Left hindlimb (tissue), 1 donor: Measurements from ENCODE around the gene NUP35.
"Not testable (repeated sequence)": the region's sequence is repeated elsewhere in the genome, so short reads cannot be mapped to it uniquely, and the experiment has no call there.

Experiments
- DNase-seq: peaks from one replicate; pipeline ENCODE4 v3.0.0-alpha.2; 2018

The NUP35 gene

DNA sequence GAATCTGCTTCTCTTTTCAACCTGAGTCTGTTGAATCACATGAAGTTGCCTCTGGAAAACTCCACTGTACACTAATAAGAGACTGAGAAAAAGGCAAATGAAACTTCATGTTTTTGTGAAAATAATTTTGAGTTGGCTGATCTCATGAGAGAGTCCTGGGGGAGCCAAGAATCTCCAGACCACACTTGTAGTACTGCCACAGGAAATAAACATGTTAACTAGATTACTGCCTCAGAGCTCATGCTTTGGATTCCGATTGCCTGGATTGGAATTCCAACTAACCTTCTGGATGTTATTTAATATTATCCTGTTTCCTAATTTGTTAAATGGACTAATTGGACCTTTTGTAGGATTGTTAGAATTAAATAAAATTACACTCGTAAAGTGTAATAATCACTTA lies 25.2 kb downstream of the NUP35 start:
- no peak for DNase-seq

DNA sequence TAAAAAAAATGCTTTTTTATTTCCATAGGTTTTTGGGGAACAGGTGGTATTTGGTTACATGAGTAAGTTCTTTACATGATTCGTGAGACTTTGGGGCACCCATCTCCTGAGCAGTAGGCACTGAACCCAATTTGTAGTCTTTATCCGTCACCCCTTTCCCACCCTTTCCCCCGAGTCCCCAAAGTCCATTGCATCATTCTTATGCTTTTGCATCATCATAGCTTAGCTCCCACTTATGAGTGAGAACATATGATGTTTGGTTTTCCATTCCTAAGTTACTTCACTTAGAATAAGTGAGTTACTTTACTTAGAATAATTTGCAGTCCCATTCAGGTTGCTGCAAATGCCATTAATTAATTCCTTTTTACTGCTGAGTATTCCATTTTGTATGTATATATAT lies 28.0 kb downstream of the NUP35 start:
- not testable (repeated sequence) for DNase-seq

DNA sequence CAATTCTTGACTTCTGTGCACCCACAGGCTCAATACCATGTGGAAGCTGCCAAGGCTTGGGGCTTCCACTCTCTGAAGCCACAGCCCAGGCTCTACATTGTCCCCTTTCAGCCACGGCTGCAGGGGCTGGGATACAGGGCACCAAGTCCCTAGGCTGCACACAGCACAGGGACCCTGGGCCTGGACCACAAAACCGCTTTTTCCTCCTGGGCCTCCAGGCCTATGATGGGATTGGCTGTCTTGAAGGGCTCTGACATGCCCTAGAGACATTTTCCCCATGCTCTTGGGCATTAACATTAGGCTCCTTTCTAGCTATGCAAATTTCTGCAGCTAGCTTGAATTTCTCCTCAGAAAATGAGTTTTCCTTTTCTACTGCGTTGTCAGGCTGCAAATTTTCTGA lies 29.7 kb downstream of the NUP35 start:
- no peak for DNase-seq

DNA sequence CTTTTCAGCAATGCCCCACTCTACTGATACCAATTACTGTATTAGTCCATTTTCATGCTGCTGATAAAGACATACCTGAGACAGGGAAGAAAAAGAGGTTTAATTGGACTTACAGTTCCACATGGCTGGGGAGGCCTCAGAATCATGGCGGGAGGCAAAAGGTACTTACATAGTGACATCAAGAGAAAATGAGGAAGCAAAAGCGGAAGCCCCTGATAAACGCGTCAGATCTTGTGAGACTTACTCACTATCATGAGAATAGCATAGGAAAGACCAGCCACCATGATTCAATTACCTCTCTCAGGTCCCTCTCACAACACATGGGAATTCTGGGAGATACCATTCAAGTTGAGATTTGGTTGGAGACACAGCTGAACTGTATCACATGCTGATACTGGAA lies 30.5 kb downstream of the NUP35 start:
- DNase-seq = not testable (repeated sequence)

DNA sequence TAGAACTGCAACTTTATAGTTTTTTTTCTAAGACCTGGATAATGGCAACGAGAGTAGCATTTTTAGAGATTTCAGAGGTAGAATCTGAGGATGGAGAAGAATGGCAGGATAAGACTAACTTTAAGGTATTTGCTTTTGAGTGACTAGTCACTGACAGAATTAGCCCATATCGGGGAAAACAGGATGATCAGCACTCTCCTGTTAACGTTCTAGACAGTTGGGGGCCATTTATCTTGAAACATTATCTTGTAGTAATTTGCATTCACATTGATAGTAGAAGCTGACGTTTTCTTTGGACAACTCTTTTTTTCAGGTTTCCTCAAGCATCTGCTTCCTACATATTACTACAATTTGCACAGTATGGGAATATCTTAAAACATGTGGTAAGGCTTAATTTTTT lies 32.9 kb downstream of the NUP35 start:
- DNase-seq = no peak

DNA sequence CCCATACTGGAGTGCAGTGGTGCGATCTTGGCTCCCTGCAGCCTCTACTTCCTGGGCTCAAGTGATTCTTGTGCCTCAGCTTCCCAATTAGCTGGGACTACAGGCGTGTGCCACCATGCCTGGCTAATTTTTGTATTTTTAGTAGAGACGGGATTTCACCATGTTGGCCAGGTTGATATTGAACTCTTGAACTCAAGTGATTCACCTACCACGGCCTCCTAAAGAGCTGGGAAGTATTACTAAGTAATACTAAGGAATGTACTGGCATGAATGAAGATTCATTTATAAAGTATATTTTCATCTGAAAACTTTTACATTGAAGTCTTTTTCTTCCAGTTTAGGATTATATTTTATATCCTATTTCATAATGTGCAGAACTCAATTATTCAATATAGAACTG lies 38.1 kb downstream of the NUP35 start:
- no peak for DNase-seq

DNA sequence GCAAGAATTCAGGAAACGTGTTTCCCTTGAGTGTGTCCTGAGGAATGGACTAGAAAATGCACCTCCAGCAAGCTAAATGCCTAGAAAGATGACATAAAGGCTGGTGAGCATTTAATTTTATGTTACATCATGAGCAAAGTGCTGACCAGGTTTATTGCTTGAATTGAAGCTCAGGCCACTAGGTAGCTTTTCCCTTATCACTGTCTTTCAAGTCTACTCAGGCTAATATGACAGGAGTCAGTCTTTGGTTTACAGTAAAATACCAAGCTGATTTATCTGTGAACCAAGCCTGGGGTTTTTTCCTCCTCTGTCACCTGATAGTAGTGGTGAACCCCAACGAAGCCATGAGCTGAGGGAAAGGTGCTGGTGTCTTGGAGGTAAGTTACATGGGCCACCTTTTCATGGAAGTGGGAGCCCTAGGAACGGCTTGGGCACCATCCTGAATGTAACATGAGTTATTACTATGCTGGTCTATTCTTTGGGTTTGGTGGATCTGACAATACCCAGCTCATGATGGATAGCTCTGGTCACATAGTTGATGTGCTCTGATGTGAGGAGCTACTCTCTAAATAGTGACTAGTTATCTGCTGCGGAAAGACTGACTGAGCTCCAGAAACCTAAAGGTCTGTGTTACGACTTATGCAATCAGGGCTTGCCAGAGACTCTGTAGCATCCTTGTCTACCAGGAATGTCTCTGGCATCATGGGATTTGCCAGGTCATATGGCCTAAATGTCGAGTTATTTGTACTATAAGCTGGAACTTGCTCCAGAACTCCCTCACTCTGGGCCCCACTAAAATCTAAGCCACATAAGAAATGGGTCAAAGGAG lies 39.8 kb downstream of the NUP35 start:
- DNase-seq = no peak

DNA sequence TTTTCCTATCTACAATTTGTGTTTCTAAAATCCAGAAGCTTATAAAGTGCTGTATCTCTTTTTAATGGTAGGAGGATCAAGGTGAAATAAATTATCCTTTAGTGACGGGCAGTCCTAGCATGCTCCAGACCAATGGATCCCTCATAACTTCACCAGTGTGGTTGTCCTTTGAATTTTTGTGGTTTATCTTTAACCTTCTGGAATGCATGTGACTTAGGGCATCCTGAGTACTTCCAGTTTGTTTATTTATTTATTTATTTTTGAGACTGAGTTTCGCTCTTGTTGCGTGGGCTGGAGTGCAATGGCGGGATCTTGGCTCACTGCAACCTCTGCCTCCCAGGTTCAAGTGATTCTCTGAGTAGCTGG lies 40.4 kb downstream of the NUP35 start:
- DNase-seq = no peak

DNA sequence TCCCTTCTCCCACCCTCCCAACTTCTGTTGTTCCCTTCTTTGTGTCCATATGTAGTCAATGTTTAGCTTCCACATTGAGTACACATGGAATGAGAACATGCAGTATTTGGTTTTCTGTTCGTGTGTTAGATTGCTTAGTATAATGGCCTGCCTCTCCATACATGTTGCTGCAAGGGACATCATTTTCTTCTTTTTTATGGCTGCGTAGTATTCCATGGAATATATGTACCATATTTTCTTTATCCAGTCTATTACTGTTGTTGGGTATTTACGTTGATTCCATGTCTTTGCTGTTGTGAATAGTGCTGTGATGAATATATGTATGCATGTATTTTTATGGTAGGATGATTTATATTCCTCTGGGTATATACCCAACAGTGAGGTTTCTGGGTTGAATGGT lies 42.0 kb downstream of the NUP35 start:
- no peak for DNase-seq

DNA sequence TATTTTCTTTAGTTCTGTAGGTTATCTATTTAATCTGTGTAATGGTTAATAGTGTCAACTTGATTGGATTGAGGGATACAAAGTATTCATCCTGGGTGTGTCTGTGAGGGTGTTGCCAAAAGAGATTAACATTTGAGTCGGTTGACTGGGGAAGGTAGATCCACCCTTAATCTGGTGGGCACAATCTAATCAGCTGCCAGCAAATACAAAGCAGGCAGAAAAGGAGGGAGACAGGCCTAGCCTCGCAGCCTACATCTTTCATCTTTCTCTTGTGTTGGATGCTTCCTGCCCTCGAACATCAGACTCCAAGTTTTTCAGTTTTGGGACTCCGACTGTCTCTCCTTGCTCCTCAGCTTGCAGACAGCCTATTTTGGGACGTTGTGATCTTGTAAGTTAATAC lies 42.7 kb downstream of the NUP35 start:
- not testable (repeated sequence) for DNase-seq

DNA sequence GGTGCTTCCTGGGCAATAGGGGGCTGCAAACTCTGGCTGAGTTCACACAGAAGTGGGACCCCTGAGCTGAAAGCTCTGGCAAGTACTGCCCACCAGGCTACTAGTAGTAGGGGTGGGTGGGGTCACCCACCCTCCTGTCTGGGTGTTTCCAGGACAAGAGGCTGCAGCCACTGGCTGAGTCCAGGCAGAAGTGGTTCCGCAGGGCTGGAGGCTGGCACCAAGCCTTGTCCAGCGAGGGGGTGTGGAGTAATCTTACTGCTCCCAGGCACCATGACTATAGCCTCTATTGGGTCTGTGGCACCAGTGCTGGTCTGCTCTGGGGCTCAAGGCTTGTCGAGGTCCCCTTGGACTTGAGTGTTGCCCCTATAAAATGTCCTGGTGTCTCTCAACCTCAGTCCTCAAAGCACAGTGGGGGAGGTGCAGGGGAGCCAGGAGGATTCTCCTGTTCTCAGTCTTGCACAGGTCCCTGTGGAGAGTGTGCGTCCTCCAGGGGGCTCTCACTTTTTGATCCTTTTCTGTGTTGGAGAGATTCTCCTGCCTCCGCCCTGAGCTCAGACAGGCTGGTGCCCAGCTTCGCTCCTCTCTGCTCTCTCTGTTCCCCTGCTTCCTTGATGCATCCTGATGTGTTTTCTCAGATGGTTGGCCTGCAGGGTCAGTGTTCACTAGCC lies 48.1 kb downstream of the NUP35 start:
- DNase-seq = no peak

DNA sequence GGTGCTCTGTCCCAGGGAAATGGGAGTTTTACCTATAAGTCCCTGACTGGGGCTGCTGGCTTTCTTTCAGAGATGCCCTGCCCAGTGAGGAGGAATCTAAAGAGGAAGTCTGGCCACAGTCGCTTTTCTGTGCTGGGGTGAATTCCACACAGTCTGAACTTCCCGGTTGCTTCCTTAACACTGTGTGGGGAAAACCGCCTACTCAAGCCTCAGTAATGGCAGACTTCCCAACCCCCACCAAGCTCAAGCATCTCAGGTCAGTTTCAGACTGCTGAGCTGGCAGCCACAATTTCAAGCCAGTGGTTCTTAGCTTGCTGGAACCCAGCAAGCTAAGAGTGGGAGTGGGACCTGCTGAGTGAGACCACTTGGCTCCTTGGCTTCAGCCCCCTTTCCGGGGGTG lies 54.9 kb downstream of the NUP35 start:
- no peak for DNase-seq

DNA sequence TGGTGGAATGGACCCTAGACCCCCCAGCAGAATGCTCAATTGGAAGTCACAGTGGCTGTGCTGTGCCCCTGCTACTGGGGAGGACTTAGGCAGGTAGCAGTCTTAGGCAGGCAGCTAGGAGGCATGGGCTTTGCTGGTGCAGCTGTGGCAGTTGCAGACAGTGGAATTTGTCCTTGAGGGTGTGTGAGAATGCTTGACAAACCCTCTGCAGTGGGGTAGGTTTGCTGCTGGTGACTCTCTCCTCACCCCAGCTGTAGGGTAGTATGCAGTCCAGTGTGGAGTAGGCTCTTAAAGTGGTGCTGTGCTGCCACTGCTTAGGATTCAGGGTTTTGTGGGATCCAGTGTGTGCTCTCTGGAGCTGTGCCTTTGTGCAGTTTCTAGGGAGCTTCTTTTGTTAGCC lies 61.3 kb downstream of the NUP35 start:
- no peak for DNase-seq

DNA sequence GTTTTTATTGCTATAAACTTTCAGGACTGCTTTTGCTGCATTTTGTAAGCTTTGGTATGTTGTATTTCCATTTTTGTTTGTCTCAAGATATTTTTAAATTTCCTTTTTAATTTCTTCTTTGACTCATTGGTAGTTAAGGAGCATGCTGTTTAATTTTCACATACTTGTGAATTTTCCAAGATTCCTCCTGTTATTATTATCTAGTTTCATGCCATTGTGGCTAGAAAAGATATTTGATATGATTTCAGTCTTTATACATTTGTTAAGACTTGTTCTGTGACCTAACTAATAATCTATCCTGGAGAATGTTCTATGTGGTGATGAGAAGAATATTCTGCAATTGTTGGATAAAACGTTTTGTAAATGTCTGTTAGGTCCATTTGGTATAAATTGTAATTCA lies 62.1 kb downstream of the NUP35 start:
- DNase-seq = no peak

DNA sequence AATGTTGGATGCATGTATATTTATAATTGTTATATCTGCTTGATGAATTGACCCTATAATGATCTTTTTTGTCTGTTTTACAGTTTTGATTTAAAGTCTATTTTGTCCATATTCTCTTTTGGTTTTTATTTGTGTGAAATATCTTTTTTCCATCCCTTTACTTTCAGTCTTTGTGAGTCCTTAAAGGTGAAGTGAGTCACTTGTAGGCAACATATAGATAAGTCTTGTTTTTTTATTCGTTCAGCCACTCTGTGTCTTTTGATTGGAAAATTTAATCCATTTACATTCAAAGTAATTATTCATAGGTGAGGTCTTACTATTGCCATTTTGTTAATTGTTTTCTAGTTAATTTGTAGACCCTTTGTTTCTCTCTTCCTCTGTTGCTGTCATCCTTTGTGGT lies 62.5 kb downstream of the NUP35 start:
- no peak for DNase-seq

DNA sequence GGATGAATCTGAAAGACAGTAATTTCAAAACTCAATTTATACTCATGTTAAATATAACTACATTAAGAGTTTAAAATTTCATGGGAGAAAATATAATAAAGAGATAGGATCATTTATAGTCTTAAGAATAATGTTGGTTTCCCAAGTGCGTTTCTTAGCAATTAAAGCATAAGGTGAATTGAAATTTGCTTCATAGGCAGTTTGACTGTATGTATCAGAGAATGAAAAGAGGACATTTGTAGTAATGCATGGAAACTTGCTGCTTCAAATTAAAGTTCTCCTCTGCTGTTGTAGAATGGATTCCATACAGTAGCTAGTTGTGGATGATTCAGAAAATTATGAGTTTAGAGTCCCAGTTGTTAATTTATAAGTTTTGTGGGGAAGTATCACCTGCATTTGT lies 68.1 kb downstream of the NUP35 start:
- no peak for DNase-seq

DNA sequence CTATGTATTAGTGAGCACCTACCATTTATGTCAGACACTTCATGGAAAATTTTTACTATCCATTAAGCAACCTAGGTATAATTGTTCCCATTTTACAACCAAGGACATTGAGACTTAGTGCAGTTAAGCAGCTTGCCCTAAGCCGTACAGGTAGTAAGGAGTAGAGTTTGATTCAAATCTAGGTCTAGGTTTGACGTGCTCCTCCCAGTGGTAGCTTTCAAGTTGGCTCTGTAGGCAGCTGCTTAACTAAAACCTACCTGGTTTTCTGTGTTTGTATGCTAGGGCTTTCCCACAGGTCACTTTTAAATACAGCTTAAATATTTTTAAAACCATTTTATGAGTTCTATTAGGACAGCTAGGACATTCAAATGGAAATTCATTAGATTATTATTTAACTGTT lies 69.7 kb downstream of the NUP35 start:
- DNase-seq = no peak

DNA sequence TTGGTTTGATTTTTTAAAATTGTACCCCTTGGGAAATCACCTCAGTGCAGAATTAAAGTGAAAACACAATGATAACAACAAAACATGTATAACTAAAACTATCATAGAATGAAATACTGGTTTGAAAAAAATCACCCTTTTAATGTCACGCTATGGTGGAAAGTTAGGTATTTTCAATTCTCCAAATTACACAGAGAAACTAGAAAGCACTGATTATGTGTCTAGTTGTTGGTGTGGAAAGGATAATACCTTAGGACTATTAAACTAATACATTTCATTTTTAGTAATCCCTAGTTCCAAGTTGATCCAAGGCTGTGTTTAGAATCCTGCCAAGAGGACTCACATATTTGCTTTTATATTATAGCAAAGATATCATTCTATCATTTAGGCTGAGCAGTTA lies 71.2 kb downstream of the NUP35 start:
- no peak for DNase-seq

DNA sequence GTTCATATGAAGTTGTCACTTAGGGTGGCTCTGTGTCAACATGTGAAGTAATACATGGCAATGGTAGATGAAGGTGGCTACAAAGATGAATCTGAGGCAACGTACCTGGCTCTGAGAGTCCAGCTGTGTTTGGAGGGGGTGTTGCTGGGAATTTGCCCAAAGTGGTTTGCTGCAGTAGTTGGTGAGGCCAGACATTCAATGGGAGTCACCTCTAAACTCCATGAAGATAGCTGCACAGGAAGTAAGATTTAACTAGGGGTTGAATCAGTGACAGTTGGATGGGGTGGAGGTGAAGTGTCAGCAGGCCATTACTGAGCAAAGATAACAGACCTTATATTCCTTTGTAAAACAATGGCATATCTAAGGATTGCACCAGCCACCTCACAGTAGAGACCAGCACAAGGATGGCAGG lies 71.8 kb downstream of the NUP35 start:
- no peak for DNase-seq

DNA sequence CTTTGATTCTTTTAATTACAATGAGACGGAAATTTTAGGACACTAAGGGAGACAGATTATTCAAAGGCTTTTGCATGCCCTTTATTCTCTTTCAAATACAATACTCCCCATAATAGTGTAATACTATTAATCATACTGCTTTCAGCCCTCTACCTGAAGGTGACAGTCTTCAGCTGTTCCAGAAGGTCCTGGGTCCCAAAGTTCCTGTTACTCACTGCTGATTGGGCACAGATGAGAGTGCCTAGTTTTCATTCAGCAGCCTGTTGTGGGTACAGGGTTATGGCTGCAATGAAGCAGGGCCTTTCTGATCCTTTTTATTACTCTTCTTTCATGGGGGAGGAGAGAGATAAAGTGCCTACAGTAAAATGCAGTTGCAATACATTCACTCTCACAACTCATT lies 80.2 kb downstream of the NUP35 start:
- DNase-seq = no peak

DNA sequence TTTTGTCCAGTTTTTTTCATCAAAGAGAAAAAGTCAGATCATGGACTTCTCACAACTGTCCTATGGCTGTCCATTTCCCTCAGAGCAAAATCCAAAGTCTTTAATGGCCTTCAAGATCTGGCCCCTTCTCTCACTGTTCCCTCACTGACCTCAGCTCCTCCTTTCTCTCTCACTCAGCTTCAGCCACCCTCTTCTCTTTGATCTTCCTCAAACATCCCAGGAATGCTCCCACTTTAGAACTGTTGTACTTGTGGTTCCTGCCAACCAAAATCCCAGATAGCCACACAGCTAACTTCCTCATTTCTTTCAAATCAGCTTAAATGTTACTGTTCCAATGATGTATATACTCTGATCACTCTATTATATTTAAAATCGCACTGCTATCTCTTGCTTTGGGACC lies 82.9 kb downstream of the NUP35 start:
- no peak for DNase-seq

DNA sequence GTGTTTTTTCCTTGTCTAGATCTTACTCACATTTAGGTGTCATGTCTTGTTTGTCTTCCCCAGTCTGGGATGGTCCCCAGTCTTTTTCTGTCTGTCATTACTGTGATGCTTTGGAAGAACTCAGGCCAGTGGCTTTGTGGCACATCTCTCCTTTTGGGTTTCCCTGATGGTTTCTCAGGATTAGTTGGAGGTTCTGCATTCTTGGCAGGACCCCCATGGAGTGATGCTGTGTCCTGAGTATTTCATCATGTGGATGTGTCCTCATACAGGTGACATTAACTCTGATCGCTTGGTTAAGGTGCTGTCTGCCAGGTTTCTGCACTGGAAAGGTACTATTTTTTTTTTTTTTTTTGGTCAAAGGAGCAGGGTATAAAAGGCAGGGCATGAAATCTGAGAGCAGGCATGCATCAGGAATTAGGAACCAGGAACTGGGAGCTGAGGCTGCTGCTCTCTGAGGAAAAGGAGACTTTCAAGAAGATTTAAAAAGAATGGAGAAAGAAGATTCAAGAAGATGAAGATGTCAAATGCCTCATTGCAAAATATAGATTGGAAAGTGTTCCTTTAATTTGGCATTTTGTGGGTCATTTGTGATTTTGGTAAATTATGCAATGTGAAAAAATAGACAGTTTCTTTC lies 85.3 kb downstream of the NUP35 start:
- no peak for DNase-seq
